ENCODE results near the gene JAGN1. TPM values are rescaled to one million over a fixed set of nuclear protein-coding genes. Genes with fewer than 3 reads are reported as not detected.
"Not testable (repeated sequence)": the region's sequence is repeated elsewhere in the genome, so short reads cannot be mapped to it uniquely, and the experiment has no call there.

The JAGN1 gene
- total RNA-seq, 2 experiments from 2014 or later: 11.7 to 13.6 TPM

- CTCF ChIA-PET: interaction anchor here (0.6 to 0.9 kb wide), 2 partner anchors 77 to 141 kb away, joined by 3 to 5 read pairs; no protein-coding TSS in a partner anchor
- Mint-ChIP-seq H3K4me3 (no peak overlapping the region), H3K36me3 (ENCODE audit: low read depth) (no peaks in the 10 kb centered on the region), H3K27me3 (ENCODE audit: low read depth) (peaks cover 2% of the 10 kb centered on the region), H3K9me3 (no peaks in the 10 kb centered on the region), H3K4me1 (ENCODE audit: low read depth) (no peaks in the 10 kb centered on the region), H3K27ac (no peak overlapping the region)
- intact Hi-C loops (cut with micrococcal nuclease): no loop called here
- no peak for DNase-seq
Observed at GRCh38 chr3:9855594-9855993, 34.8 kb upstream of the JAGN1 start.

GRCh38 chr3:9859530-9860025 lies 30.8 kb upstream of the JAGN1 start:
- Mint-ChIP-seq H3K27me3 (ENCODE audit: low read depth) (peaks cover 9% of the 10 kb centered on the region), H3K36me3 (ENCODE audit: low read depth) (no peaks in the 10 kb centered on the region), H3K4me3 (no peak overlapping the region), H3K4me1 (ENCODE audit: low read depth) (peaks cover 2% of the 10 kb centered on the region), H3K27ac (no peak overlapping the region), H3K9me3 (no peaks in the 10 kb centered on the region)
- intact Hi-C loops (cut with micrococcal nuclease): no loop called here
- DNase-seq: no peak
- CTCF ChIA-PET: no interaction called here

GRCh38 chr3:9861201-9861600 lies 29.2 kb upstream of the JAGN1 start:
- H3K4me3 Mint-ChIP-seq: no peak overlapping the region
- peaks cover 9% of the 10 kb centered on the region for H3K27me3 Mint-ChIP-seq (ENCODE audit: low read depth)
- intact Hi-C loops (cut with micrococcal nuclease): no loop called here

GRCh38 chr3:9861626-9862130 lies 28.7 kb upstream of the JAGN1 start:
- Mint-ChIP-seq H3K27me3 (ENCODE audit: low read depth) (peaks cover 9% of the 10 kb centered on the region), H3K36me3 (ENCODE audit: low read depth) (no peaks in the 10 kb centered on the region), H3K4me3 (no peak overlapping the region), H3K4me1 (ENCODE audit: low read depth) (peaks cover 2% of the 10 kb centered on the region), H3K9me3 (no peaks in the 10 kb centered on the region), H3K27ac (no peak overlapping the region)
- DNase-seq: no peak
- CTCF ChIA-PET: no interaction called here
- intact Hi-C loops (cut with micrococcal nuclease): no loop called here

More at GRCh38 chr3:9861201-9861600, 29.2 kb upstream of the JAGN1 start:
- Mint-ChIP-seq H3K27ac (no peak overlapping the region), H3K4me1 (ENCODE audit: low read depth) (peaks cover 2% of the 10 kb centered on the region), H3K36me3 (ENCODE audit: low read depth) (no peaks in the 10 kb centered on the region), H3K9me3 (no peaks in the 10 kb centered on the region)
- DNase-seq: no peak
- CTCF ChIA-PET: no interaction called here

GRCh38 chr3:9862391-9863057 lies 27.9 kb upstream of the JAGN1 start:
- peak; percentile 24 for DNase-seq
- Mint-ChIP-seq H3K27me3 (ENCODE audit: low read depth) (peaks cover 9% of the 10 kb centered on the region), H3K27ac (no peak overlapping the region), H3K36me3 (ENCODE audit: low read depth) (no peaks in the 10 kb centered on the region), H3K4me1 (ENCODE audit: low read depth) (peaks cover 2% of the 10 kb centered on the region), H3K4me3 (no peak overlapping the region), H3K9me3 (no peaks in the 10 kb centered on the region)
- CTCF ChIA-PET: no interaction called here
- intact Hi-C loops (cut with micrococcal nuclease): no loop called here

- Mint-ChIP-seq H3K4me1 (ENCODE audit: low read depth) (peaks cover 2% of the 10 kb centered on the region), H3K27me3 (ENCODE audit: low read depth) (peaks cover 9% of the 10 kb centered on the region), H3K4me3 (no peak overlapping the region), H3K27ac (no peak overlapping the region), H3K9me3 (no peaks in the 10 kb centered on the region), H3K36me3 (ENCODE audit: low read depth) (no peaks in the 10 kb centered on the region)
- intact Hi-C loops (cut with micrococcal nuclease): no loop called here
- CTCF ChIA-PET: no interaction called here
- DNase-seq: no peak
Observed at GRCh38 chr3:9863058-9863772, 27.2 kb upstream of the JAGN1 start.

- intact Hi-C loops (cut with micrococcal nuclease): no loop called here
- Mint-ChIP-seq H3K27me3 (ENCODE audit: low read depth) (peaks cover 9% of the 10 kb centered on the region), H3K27ac (no peak overlapping the region), H3K4me1 (ENCODE audit: low read depth) (peaks cover 2% of the 10 kb centered on the region), H3K36me3 (ENCODE audit: low read depth) (no peaks in the 10 kb centered on the region), H3K9me3 (no peaks in the 10 kb centered on the region), H3K4me3 (no peak overlapping the region)
- CTCF ChIA-PET: interaction anchor here (0.6 to 0.9 kb wide), 4 partner anchors 11 to 782 kb away, joined by 3 to 7 read pairs (median 4); partner anchors contain the start of gene CIDEC
- no peak for DNase-seq
Observed at GRCh38 chr3:9864200-9864927, 26.0 kb upstream of the JAGN1 start.

- intact Hi-C loops (cut with micrococcal nuclease); DNase-seq; H3K27me3 Mint-ChIP-seq (ENCODE audit: low read depth); H3K9me3 Mint-ChIP-seq; H3K36me3 Mint-ChIP-seq (ENCODE audit: low read depth); H3K4me3 Mint-ChIP-seq; H3K27ac Mint-ChIP-seq; H3K4me1 Mint-ChIP-seq (ENCODE audit: low read depth): not testable (repeated sequence)
- CTCF ChIA-PET: interaction anchor here (0.9 to 2.1 kb wide), 4 partner anchors 10 to 68 kb away, joined by 3 to 4 read pairs (median 3); partner anchors contain the start of genes CRELD1 and JAGN1
Observed at GRCh38 chr3:9865125-9865637, 25.2 kb upstream of the JAGN1 start.

GRCh38 chr3:9866639-9867038 lies 23.8 kb upstream of the JAGN1 start:
- no peak overlapping the region for H3K4me3 Mint-ChIP-seq
- CTCF ChIA-PET: interaction anchor here (2.1 kb wide), 1 partner anchor 24 kb away, joined by 4 read pairs; the partner anchor contains the start of gene JAGN1
- H3K4me1 Mint-ChIP-seq (ENCODE audit: low read depth): peaks cover 2% of the 10 kb centered on the region
- H3K27me3 Mint-ChIP-seq (ENCODE audit: low read depth): peaks cover 9% of the 10 kb centered on the region
- intact Hi-C loops (cut with micrococcal nuclease): no loop called here
- H3K36me3 Mint-ChIP-seq (ENCODE audit: low read depth): no peaks in the 10 kb centered on the region
- no peaks in the 10 kb centered on the region for H3K9me3 Mint-ChIP-seq
- DNase-seq: no peak
- H3K27ac Mint-ChIP-seq: no peak overlapping the region

- H3K27ac Mint-ChIP-seq: no peak overlapping the region
- no peaks in the 10 kb centered on the region for H3K9me3 Mint-ChIP-seq
- intact Hi-C loops (cut with micrococcal nuclease): no loop called here
- DNase-seq: no peak
- peaks cover 2% of the 10 kb centered on the region for H3K4me1 Mint-ChIP-seq (ENCODE audit: low read depth)
- CTCF ChIA-PET: no interaction called here
- no peak overlapping the region for H3K4me3 Mint-ChIP-seq
- H3K27me3 Mint-ChIP-seq (ENCODE audit: low read depth): peaks cover 6% of the 10 kb centered on the region
- no peaks in the 10 kb centered on the region for H3K36me3 Mint-ChIP-seq (ENCODE audit: low read depth)
Observed at GRCh38 chr3:9867106-9867505, 23.3 kb upstream of the JAGN1 start.

GRCh38 chr3:9869955-9870354 lies 20.5 kb upstream of the JAGN1 start:
- DNase-seq: no peak
- no peaks in the 10 kb centered on the region for H3K36me3 Mint-ChIP-seq (ENCODE audit: low read depth)
- CTCF ChIA-PET: no interaction called here
- intact Hi-C loops (cut with micrococcal nuclease): no loop called here
- no peak overlapping the region for H3K4me3 Mint-ChIP-seq
- no peaks in the 10 kb centered on the region for H3K27me3 Mint-ChIP-seq (ENCODE audit: low read depth)
- H3K9me3 Mint-ChIP-seq: no peaks in the 10 kb centered on the region
- H3K4me1 Mint-ChIP-seq (ENCODE audit: low read depth): no peaks in the 10 kb centered on the region
- no peak overlapping the region for H3K27ac Mint-ChIP-seq

- intact Hi-C loops (cut with micrococcal nuclease): no loop called here
- no peak for DNase-seq
- no peaks in the 10 kb centered on the region for H3K4me1 Mint-ChIP-seq (ENCODE audit: low read depth)
- H3K9me3 Mint-ChIP-seq: no peaks in the 10 kb centered on the region
- no peaks in the 10 kb centered on the region for H3K36me3 Mint-ChIP-seq (ENCODE audit: low read depth)
- H3K27ac Mint-ChIP-seq: no peak overlapping the region
- no peak overlapping the region for H3K4me3 Mint-ChIP-seq
- no peaks in the 10 kb centered on the region for H3K27me3 Mint-ChIP-seq (ENCODE audit: low read depth)
- CTCF ChIA-PET: interaction anchor here (0.6 kb wide), 1 partner anchor 35 kb away, joined by 3 read pairs; no protein-coding TSS in a partner anchor
Observed at GRCh38 chr3:9870978-9871377, 19.4 kb upstream of the JAGN1 start.
